HG02763 (cell line): ENCODE measurements around the gene IL1R2.
"Not testable (repeated sequence)": the region's sequence is repeated elsewhere in the genome, so short reads cannot be mapped to it uniquely, and the experiment has no call there.

Source experiments
- ATAC-seq: cut with Tn5 transposase; IDR thresholded peaks from one replicate; pipeline ENCODE4 v1.9.1; 2021; ENCODE audit warnings: mild to moderate bottlenecking, moderate library complexity; ENCODE audit not compliant: unreplicated experiment

Gene IL1R2

GRCh38 chr2:101995804-101996203, 4.0 kb downstream of the IL1R2 start:
- ATAC-seq: no peak

- ATAC-seq: no peak
These were observed 6.8 kb downstream of the IL1R2 start for GRCh38 chr2:101998556-101998895.

DNA sequence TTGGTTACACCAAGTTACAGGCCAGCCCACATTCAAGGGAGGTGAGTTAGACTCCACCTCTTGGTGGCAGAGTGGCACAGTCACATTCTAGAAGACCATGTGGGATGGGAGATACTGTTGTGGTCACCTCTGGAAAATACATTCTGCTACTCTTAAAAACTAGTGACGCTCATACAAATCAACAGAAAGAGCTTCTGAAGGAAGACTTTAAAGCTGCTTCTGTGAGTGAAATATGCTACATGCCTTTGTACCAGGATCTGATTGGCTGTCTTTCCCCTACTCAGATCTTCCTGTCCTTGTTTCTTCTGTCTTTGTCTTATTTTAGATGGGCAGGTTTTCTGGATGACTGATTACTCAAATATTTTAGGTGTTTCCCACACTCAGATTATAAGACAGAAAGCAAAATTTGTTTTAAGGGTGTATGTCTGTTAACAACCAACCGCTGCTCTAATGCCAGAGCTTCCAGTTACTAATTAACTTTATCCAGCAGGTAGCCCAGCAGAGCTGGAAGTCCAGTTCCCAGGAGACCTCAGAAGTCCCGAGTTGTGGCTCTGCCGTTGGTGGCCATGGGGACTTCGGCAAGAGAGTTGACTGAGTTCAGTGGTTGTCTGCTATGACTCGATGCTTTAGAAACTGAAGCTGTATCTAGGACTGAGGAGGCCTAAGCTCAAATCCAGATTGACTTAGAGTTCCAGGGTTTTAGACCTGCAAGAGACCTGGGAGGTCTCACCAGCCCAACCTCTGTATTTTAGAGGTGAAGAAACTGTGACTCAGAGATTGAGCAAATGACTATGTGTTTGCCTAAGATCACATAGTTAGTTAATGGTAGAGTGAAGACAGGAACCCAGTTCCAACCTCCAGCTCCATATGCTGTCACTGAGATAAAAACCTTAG, 7.4 kb downstream of the IL1R2 start:
- no peak for ATAC-seq

GRCh38 chr2:102000012-102000411, 8.3 kb downstream of the IL1R2 start:
- no peak for ATAC-seq

- ATAC-seq: no peak
These were observed 9.3 kb downstream of the IL1R2 start for GRCh38 chr2:102000813-102001766.

DNA sequence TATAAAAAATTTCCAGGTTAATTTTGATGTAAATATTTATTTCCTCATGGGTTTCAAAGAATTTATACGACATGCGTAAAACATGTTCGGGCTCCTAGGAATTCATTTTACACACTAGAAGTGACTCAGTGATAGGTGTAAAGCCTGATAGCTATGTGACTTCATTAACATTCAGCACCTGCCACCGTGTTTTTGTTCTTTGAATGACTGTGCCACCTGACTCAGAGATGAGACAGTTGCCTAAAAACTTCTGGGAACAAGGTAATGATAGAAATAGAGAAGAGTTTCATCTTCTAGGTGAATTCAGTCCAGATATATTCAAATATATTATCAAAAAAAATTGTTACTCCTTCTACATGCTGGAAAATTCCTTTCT, 10.0 kb downstream of the IL1R2 start:
- ATAC-seq: no peak

- ATAC-seq: no peak
These were observed 10.5 kb downstream of the IL1R2 start for GRCh38 chr2:102002228-102002627.

DNA sequence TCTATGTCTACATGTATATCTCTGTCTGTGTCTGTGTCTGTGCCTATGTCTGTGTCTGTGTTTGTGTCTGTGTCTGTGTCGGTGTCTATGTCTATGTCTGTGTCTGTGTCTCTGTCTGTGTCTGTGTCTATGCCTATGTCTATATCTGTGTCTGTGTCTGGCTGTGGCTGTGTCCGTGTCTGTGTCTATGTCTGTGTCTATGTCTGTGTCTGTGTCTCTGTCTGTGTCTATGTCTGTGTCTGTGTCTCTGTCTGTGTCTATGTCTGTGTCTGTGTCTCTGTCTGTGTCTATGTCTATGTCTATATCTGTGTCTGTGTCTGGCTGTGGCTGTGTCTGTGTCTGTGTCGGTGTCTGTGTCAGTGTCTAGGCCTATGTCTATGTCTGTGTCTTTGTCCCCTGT, 11.1 kb downstream of the IL1R2 start:
- ATAC-seq: not testable (repeated sequence)

DNA sequence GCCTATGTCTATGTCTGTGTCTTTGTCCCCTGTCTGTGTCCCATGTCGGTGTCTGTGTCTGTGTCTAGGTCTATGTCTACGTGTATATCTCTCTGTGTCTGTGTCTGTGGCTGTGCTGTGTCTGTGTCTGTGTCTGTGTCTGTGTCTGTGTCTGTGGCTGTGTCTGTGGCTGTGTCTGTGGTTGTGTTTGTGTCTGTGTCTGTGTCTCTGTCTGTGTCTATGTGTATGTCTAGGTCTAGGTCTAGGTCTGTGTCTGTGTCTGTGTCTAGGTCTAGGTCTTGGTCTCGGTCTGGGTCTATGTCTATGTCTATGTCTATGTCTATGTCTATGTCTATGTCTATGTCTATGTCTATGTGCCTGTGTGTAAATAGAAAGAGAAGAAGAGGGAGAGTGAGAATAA, 11.9 kb downstream of the IL1R2 start:
- ATAC-seq: no peak

GRCh38 chr2:102004581-102004980, 12.8 kb downstream of the IL1R2 start:
- ATAC-seq: no peak

GRCh38 chr2:102005449-102005848, 13.7 kb downstream of the IL1R2 start:
- no peak for ATAC-seq

DNA sequence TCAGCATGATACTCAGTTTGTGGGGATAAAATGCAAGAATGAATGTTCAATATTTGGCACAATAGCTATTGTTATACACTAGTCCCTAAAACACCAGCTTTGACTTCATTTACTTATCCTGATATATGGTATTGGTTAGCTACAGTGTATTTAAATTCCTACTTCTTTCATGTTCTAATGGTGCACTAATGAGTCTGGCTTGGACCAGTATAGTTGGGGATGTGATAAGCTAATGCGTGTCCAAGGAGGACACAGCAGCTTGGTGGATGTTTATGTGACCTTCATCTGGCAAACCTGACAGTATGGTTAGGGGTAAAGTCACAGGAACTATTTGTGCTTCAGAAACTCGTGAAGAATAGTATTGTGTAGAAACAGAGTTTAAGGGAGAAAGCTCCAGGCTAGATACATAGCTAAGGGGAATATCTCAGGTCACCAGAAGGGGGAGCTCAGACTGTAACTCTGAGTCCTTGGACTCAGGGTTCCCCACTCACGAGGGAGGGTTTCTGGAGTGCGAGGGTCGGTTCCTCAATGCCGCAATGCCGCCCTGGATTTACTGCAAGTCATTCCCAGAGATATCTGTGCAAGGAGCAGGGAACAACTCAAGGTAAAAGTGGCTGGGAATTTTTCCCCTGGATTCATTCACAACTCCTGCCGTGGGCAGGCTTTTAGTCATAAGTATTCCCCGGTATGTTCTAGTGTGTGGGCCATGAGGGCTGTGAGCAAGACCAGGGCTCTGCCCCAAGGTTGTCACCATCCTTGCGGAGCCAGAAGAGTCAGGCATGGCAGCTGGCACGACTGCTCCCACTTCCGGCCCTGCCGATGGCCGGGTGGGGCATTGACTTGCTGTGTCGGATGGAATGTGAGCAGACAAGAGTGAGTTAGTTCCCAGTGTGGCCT, 14.5 kb downstream of the IL1R2 start:
- ATAC-seq: no peak

GRCh38 chr2:102006886-102007278, 15.1 kb downstream of the IL1R2 start:
- no peak for ATAC-seq

DNA sequence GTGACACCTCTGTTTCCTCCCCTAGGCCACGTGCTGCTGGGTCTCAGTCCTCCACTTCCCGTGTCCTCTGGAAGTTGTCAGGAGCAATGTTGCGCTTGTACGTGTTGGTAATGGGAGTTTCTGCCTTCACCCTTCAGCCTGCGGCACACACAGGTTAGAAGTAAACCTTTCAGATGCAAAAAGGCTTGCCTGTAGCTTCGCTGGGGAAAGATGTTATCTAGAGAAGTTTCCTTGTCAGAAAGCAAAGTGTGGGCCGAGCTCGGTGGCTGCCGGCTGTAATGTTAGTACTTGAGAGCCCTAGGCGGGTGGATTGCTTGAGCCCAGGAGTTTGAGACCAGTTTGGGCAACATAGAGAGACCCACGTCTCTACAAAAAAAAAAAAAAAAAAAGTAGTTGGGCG, 16.7 kb downstream of the IL1R2 start:
- ATAC-seq: no peak

DNA sequence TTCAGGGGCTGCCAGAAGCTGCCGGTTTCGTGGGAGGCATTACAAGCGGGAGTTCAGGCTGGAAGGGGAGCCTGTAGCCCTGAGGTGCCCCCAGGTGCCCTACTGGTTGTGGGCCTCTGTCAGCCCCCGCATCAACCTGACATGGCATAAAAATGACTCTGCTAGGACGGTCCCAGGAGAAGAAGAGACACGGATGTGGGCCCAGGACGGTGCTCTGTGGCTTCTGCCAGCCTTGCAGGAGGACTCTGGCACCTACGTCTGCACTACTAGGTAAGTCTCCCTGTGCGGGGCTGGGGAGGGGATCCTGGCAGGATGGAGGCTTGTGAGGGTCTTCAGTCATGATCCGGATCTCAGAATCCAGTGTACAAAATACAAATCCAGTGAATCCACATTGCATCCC, 17.8 kb downstream of the IL1R2 start:
- no peak for ATAC-seq

- no peak for ATAC-seq
These were observed 19.1 kb downstream of the IL1R2 start for GRCh38 chr2:102010902-102011301.

DNA sequence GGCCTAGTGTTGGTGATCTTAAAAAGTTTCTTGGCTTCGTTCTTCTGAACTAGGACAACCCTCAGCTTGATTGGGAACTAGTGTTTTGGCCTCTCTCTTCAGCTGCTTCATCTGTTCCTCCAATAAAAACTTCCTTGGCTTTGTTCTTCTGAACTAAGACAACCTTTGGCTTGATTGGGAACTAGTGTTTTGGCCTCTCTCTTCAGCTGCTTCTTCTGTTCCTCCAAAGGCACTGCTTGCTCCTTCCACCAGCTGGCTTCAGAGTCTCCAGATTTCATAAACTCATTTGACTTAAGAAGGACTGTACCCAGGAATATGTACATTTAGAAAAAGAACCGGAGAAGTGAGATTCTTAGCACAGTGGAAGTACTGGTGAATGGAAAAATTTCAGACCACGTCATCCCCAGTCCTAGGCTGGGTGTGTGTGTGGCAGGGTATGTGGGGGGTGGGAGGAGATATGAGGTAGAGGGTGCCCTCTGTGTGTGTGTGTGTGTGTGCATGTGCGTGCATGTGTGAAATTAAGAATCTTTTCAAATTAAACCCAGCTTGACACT, 20.4 kb downstream of the IL1R2 start:
- no peak for ATAC-seq

GRCh38 chr2:102013206-102014040, 21.7 kb downstream of the IL1R2 start:
- no peak for ATAC-seq

- ATAC-seq: no peak
These were observed 22.2 kb downstream of the IL1R2 start for GRCh38 chr2:102014041-102014345.

- no peak for ATAC-seq
These were observed 23.6 kb downstream of the IL1R2 start for GRCh38 chr2:102015399-102015798.
